CD8-positive, alpha-beta memory T cell (primary cell): Measurements from ENCODE around the gene ILDR2. TPM values are rescaled to one million over a fixed set of nuclear protein-coding genes. Genes with fewer than 3 reads are reported as not detected.
A peak's percentile ranks its signal among the peaks of the same experiment; 100 is the strongest.

ENCODE experiments used
- CTCF ChIA-PET: fragments of 350-600 bp; sonication (Branson Sonifier 250); formaldehyde crosslinking; loops from one replicate; lab custom pipeline; 2021; ENCODE audit warnings: antibody characterized with exemption; lab: Charles Lee
- POLR2A ChIA-PET: fragments of 350-600 bp; sonication (Branson Sonifier 250); formaldehyde crosslinking; loops from one replicate; lab custom pipeline; 2021; ENCODE audit warnings: antibody characterized with exemption; lab: Charles Lee
- DNase-seq, 5 donors: peaks; one replicate each; pipeline versions ENCODE4 v3.0.0 to v3.0.0-alpha.2; 2020 to 2022; ENCODE audit warnings: mixed read lengths in 1 of 5
- H3K27ac ChIP-seq: one replicate; pipeline ENCODE4 v1.7.0; 2013; ENCODE audit warnings: low read depth, mild to moderate bottlenecking, low read length, moderate library complexity
- H3K27me3 ChIP-seq: 2 replicates; pipeline ENCODE4 v1.7.0; 2013; ENCODE audit warnings: low read length, mild to moderate bottlenecking; ENCODE audit not compliant: insufficient read depth, poor library complexity, severe bottlenecking
- H3K36me3 ChIP-seq: 2 replicates; pipeline ENCODE4 v1.7.0; 2013; ENCODE audit warnings: mild to moderate bottlenecking, low read length, moderate library complexity; ENCODE audit not compliant: insufficient read depth
- H3K4me1 ChIP-seq: 2 replicates; pipeline ENCODE4 v1.7.0; 2013; ENCODE audit warnings: mild to moderate bottlenecking, low read length, moderate library complexity; ENCODE audit not compliant: insufficient read depth
- H3K4me3 ChIP-seq: 2 replicates; pipeline ENCODE4 v1.7.0; 2013; ENCODE audit warnings: mild to moderate bottlenecking, low read length
- H3K9me3 ChIP-seq: 2 replicates; pipeline ENCODE4 v1.7.0; 2013; ENCODE audit warnings: mild to moderate bottlenecking, low read length
- H3K27ac Mint-ChIP-seq, 8 donors: one replicate each; pipeline ENCODE4 v1.8.0; 2020 to 2021; ENCODE audit warnings: mixed read lengths in 8 of 8, mild to moderate bottlenecking in 6 of 8, inconsistent platforms in 3 of 8, moderate library complexity in 3 of 8
- H3K27me3 Mint-ChIP-seq, 2 donors: one replicate each; pipeline ENCODE4 v1.8.0; 2020 to 2021; ENCODE audit warnings: mixed read lengths in 2 of 2, mild to moderate bottlenecking in 1 of 2, moderate library complexity in 1 of 2
- H3K36me3 Mint-ChIP-seq, 3 donors: one replicate each; pipeline ENCODE4 v1.8.0; 2020 to 2021; ENCODE audit warnings: mixed read lengths in 3 of 3, inconsistent platforms in 1 of 3, mild to moderate bottlenecking in 1 of 3
- H3K4me1 Mint-ChIP-seq, 3 donors: one replicate each; pipeline ENCODE4 v1.8.0; 2020 to 2021; ENCODE audit warnings: mixed read lengths in 3 of 3, inconsistent platforms in 1 of 3, mild to moderate bottlenecking in 1 of 3
- H3K4me3 Mint-ChIP-seq, 7 donors: one replicate each; pipeline ENCODE4 v1.8.0; 2020 to 2021; ENCODE audit warnings: mixed read lengths in 7 of 7, mild to moderate bottlenecking in 6 of 7, moderate library complexity in 4 of 7, inconsistent platforms in 2 of 7
- H3K9me3 Mint-ChIP-seq, 5 donors: one replicate each; pipeline ENCODE4 v1.8.0; 2020 to 2022; ENCODE audit warnings: mixed read lengths in 5 of 5, mild to moderate bottlenecking in 3 of 5, moderate library complexity in 2 of 5, inconsistent platforms in 1 of 5
- polyA plus RNA-seq: library from polyadenylated mRNA; unstranded; fragments of 300-500 nt; fragmentation: Illumina TruSeq; gene quantifications from one replicate; pipeline ENCODE4 v1.2.3, GENCODE V29; 2021
- total RNA-seq, 2 experiments: library from RNA; stranded (reverse); gene quantifications; one replicate each; pipeline ENCODE4 v1.2.3, GENCODE V29; 2021

Gene ILDR2
- total and polyA plus RNA-seq, 3 experiments from 2014 or later, result 3.9 to 4.4 TPM; not detected in 1

DNA sequence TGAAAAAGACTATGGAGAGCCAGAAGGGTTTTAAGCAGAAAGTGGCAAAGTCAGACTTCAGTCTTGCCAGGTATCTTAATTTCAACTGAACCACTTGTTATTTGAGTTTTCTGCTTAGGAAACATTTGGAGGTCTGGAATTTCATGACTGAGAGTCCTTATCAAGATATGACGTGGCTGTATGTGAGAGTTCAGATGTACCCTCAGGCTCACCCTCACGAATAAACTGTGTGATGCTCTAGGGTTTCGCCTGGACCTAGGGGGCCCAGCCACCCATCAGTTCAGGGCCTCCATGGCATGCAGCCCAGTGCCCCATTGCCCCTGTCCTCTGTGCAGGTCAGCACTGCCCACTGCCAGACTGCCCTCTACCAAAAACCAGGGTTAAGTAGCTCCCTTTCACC, 68.7 kb downstream of the ILDR2 start:
- Mint-ChIP-seq H3K27ac (no peak overlapping the region), H3K4me1 (peaks cover 3 to 9% (median 8%) of the 10 kb centered on the region in 3 donors)
- POLR2A ChIA-PET, result interaction anchor here (0.9 kb wide), 1 partner anchor 138 kb away, joined by 6 read pairs; no protein-coding TSS in a partner anchor

GRCh38 chr1:166905900-166906299, 69.4 kb downstream of the ILDR2 start:
- H3K4me1 ChIP-seq, result no peaks in the 10 kb centered on the region
- no peaks in the 10 kb centered on the region for H3K9me3 ChIP-seq
- Mint-ChIP-seq H3K9me3 (no peaks in the 10 kb centered on the region), H3K27me3 (peaks cover 7 to 19% of the 10 kb centered on the region in 2 donors), H3K27ac (no peak overlapping the region), H3K4me3 (no peak overlapping the region), H3K4me1 (peaks cover 3 to 6% (median 6%) of the 10 kb centered on the region in 3 donors), H3K36me3 (no peaks in the 10 kb centered on the region)
- CTCF ChIA-PET, result interaction anchor here (0.9 to 16.9 kb wide), 2 partner anchors 153 to 218 kb away, joined by 3 to 454 read pairs; no protein-coding TSS in a partner anchor
- H3K4me3 ChIP-seq, result no peak overlapping the region
- POLR2A ChIA-PET, result interaction anchor here (0.9 kb wide), 1 partner anchor 138 kb away, joined by 6 read pairs; no protein-coding TSS in a partner anchor
- H3K36me3 ChIP-seq, result no peaks in the 10 kb centered on the region
- DNase-seq, result no peak
- H3K27me3 ChIP-seq, result no peaks in the 10 kb centered on the region
- no peak overlapping the region for H3K27ac ChIP-seq

More for the DNA sequence above, 68.7 kb downstream of the ILDR2 start:
- Histone ChIP-seq H3K4me1 (no peaks in the 10 kb centered on the region), H3K9me3 (no peaks in the 10 kb centered on the region), H3K36me3 (no peaks in the 10 kb centered on the region), H3K4me3 (no peak overlapping the region), H3K27ac (no peak overlapping the region), H3K27me3 (no peaks in the 10 kb centered on the region)
- CTCF ChIA-PET, result interaction anchor here (16.9 kb wide), 1 partner anchor 152 kb away, joined by 454 read pairs; no protein-coding TSS in a partner anchor
- peaks cover 7 to 19% of the 10 kb centered on the region in 2 donors for H3K27me3 Mint-ChIP-seq
- H3K4me3 Mint-ChIP-seq, result no peak overlapping the region
- DNase-seq, result no peak
- peaks cover 0 to under 1% (median 0%) of the 10 kb centered on the region in 3 donors for H3K36me3 Mint-ChIP-seq
- no peaks in the 10 kb centered on the region for H3K9me3 Mint-ChIP-seq

- no peaks in the 10 kb centered on the region for H3K27me3 ChIP-seq
- no peaks in the 10 kb centered on the region for H3K9me3 ChIP-seq
- ChIA-PET CTCF (interaction anchor here (0.9 to 16.9 kb wide), 2 partner anchors 154 to 219 kb away, joined by 3 to 454 read pairs; no protein-coding TSS in a partner anchor), POLR2A (no interaction called here)
- Mint-ChIP-seq H3K4me3 (no peak overlapping the region), H3K27ac (no peak overlapping the region), H3K9me3 (no peaks in the 10 kb centered on the region), H3K4me1 (no peaks in the 10 kb centered on the region), H3K27me3 (peaks cover 7 to 19% of the 10 kb centered on the region in 2 donors), H3K36me3 (no peaks in the 10 kb centered on the region)
- H3K36me3 ChIP-seq, result no peaks in the 10 kb centered on the region
- no peak overlapping the region for H3K27ac ChIP-seq
- no peak for DNase-seq
- H3K4me1 ChIP-seq, result no peaks in the 10 kb centered on the region
- H3K4me3 ChIP-seq, result no peak overlapping the region
These were observed 70.2 kb downstream of the ILDR2 start for GRCh38 chr1:166905136-166905535.

- Histone ChIP-seq H3K4me3 (no peak overlapping the region), H3K4me1 (no peaks in the 10 kb centered on the region), H3K9me3 (no peaks in the 10 kb centered on the region), H3K27ac (no peak overlapping the region), H3K36me3 (no peaks in the 10 kb centered on the region), H3K27me3 (no peaks in the 10 kb centered on the region)
- Mint-ChIP-seq H3K9me3 (peaks cover 0 to 4% (median 0%) of the 10 kb centered on the region in 5 donors), H3K4me1 (no peaks in the 10 kb centered on the region), H3K4me3 (no peak overlapping the region), H3K27ac (no peak overlapping the region), H3K36me3 (peaks cover 0 to 3% (median 2%) of the 10 kb centered on the region in 3 donors), H3K27me3 (peaks cover 9 to 14% of the 10 kb centered on the region in 2 donors)
- CTCF ChIA-PET, result interaction anchor here (16.9 kb wide), 1 partner anchor 155 kb away, joined by 454 read pairs; no protein-coding TSS in a partner anchor
- POLR2A ChIA-PET, result no interaction called here
- no peak for DNase-seq
These were observed 72.1 kb downstream of the ILDR2 start for GRCh38 chr1:166903232-166903631.

GRCh38 chr1:166902279-166902678, 73.1 kb downstream of the ILDR2 start:
- Histone ChIP-seq H3K27ac (no peak overlapping the region), H3K36me3 (no peaks in the 10 kb centered on the region), H3K27me3 (no peaks in the 10 kb centered on the region), H3K4me1 (no peaks in the 10 kb centered on the region), H3K4me3 (no peak overlapping the region), H3K9me3 (no peaks in the 10 kb centered on the region)
- Mint-ChIP-seq H3K27ac (peak overlapping the region in 1 of 8 donors; percentile 11), H3K9me3 (peaks cover 0 to 12% (median 2%) of the 10 kb centered on the region in 5 donors), H3K36me3 (peaks cover 0 to 9% (median 3%) of the 10 kb centered on the region in 3 donors), H3K4me3 (no peak overlapping the region), H3K27me3 (peaks cover 10 to 18% of the 10 kb centered on the region in 2 donors), H3K4me1 (no peaks in the 10 kb centered on the region)
- POLR2A ChIA-PET, result no interaction called here
- CTCF ChIA-PET, result interaction anchor here (0.8 to 4.2 kb wide), 4 partner anchors 8 to 158 kb away, joined by 3 to 26 read pairs (median 4); no protein-coding TSS in a partner anchor
- DNase-seq, result no peak

DNA sequence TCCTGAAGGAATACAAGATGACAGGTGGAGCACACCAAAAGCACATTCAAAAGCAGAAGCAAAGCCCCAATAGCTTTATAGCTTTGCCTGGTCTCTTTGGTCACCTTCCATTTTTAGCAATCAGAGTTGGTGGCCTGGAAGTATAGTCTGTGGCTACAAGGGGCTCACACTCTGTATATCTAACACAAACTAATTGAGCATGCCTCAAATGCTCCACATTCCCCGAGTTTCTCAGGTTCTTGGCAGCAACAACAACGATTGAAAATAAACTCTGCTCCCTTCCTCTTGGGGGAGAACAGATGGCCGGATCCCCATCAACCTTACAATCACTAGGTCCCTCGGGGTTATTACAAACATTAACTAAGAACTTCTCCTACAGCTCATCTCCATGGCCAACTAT, 74.4 kb downstream of the ILDR2 start:
- H3K4me1 Mint-ChIP-seq, result no peaks in the 10 kb centered on the region

GRCh38 chr1:166899769-166900168, 75.6 kb downstream of the ILDR2 start:
- Mint-ChIP-seq H3K9me3 (peaks cover 0 to 20% (median 7%) of the 10 kb centered on the region in 5 donors), H3K27me3 (peaks cover 8 to 27% of the 10 kb centered on the region in 2 donors), H3K4me3 (no peak overlapping the region), H3K36me3 (peaks cover 0 to 18% (median 5%) of the 10 kb centered on the region in 3 donors), H3K27ac (no peak overlapping the region), H3K4me1 (no peaks in the 10 kb centered on the region)
- H3K27ac ChIP-seq, result no peak overlapping the region
- ChIA-PET POLR2A (no interaction called here), CTCF (interaction anchor here (4.2 kb wide), 1 partner anchor 10 kb away, joined by 26 read pairs; no protein-coding TSS in a partner anchor)
- H3K27me3 ChIP-seq, result no peaks in the 10 kb centered on the region
- H3K9me3 ChIP-seq, result no peaks in the 10 kb centered on the region
- no peak for DNase-seq
- no peaks in the 10 kb centered on the region for H3K36me3 ChIP-seq
- H3K4me1 ChIP-seq, result no peaks in the 10 kb centered on the region
- H3K4me3 ChIP-seq, result no peak overlapping the region

More for the DNA sequence above, 74.4 kb downstream of the ILDR2 start:
- POLR2A ChIA-PET, result no interaction called here
- peaks cover 0 to 16% (median 5%) of the 10 kb centered on the region in 3 donors for H3K36me3 Mint-ChIP-seq
- no peaks in the 10 kb centered on the region for H3K4me1 ChIP-seq
- H3K27me3 ChIP-seq, result no peaks in the 10 kb centered on the region
- no peak for DNase-seq
- H3K9me3 ChIP-seq, result no peaks in the 10 kb centered on the region
- H3K4me3 Mint-ChIP-seq, result no peak overlapping the region
- peaks cover 0 to 19% (median 7%) of the 10 kb centered on the region in 5 donors for H3K9me3 Mint-ChIP-seq
- no peak overlapping the region for H3K27ac ChIP-seq
- no peaks in the 10 kb centered on the region for H3K36me3 ChIP-seq
- CTCF ChIA-PET, result interaction anchor here (4.2 kb wide), 1 partner anchor 9 kb away, joined by 26 read pairs; no protein-coding TSS in a partner anchor
- H3K4me3 ChIP-seq, result no peak overlapping the region
- no peak overlapping the region for H3K27ac Mint-ChIP-seq
- H3K27me3 Mint-ChIP-seq, result peaks cover 10 to 19% of the 10 kb centered on the region in 2 donors

GRCh38 chr1:166895766-166896165, 79.6 kb downstream of the ILDR2 start:
- Mint-ChIP-seq H3K4me3 (no peak overlapping the region), H3K36me3 (peaks cover 0 to 18% (median 5%) of the 10 kb centered on the region in 3 donors), H3K27me3 (peaks cover 9 to 45% of the 10 kb centered on the region in 2 donors), H3K4me1 (no peaks in the 10 kb centered on the region), H3K9me3 (peaks cover 0 to 20% (median 7%) of the 10 kb centered on the region in 5 donors), H3K27ac (no peak overlapping the region)
- H3K27ac ChIP-seq, result no peak overlapping the region
- no peak for DNase-seq
- CTCF ChIA-PET, result no interaction called here
- H3K9me3 ChIP-seq, result no peaks in the 10 kb centered on the region
- no peaks in the 10 kb centered on the region for H3K27me3 ChIP-seq
- POLR2A ChIA-PET, result no interaction called here
- no peaks in the 10 kb centered on the region for H3K4me1 ChIP-seq
- no peaks in the 10 kb centered on the region for H3K36me3 ChIP-seq
- H3K4me3 ChIP-seq, result no peak overlapping the region
